GM12891 (cell line): ENCODE results near the gene PANK2.
A peak's percentile ranks its signal among the peaks of the same experiment; 100 is the strongest.
"Not testable (repeated sequence)": the region's sequence is repeated elsewhere in the genome, so short reads cannot be mapped to it uniquely, and the experiment has no call there.

Experiments used
- DNase-seq: peaks from one replicate; pipeline ENCODE4 v3.0.0; 2011; ENCODE audit warnings: low spot score; ENCODE audit not compliant: insufficient read length
- FAIRE-seq: peaks from 2 replicates; lab custom pipeline; 2011; peaks lifted over from hg19 to GRCh38; lab: Jason Lieb, UNC
- PAX5 ChIP-seq: IDR thresholded peaks from 2 replicates; pipeline ENCODE4 v1.6.1; 2011; ENCODE audit warnings: low read length, moderate library complexity, mild to moderate bottlenecking; ENCODE audit not compliant: insufficient read depth, severe bottlenecking
- POLR2A ChIP-seq: IDR thresholded peaks from 2 replicates; pipeline ENCODE4 v1.6.1; 2011; ENCODE audit warnings: low read depth, low read length, control low read depth
- POLR2AphosphoS5 ChIP-seq: IDR thresholded peaks from 2 replicates; pipeline ENCODE4 v1.6.1; 2011; ENCODE audit warnings: low read depth, low read length, control low read depth
- POU2F2 ChIP-seq: IDR thresholded peaks from 2 replicates; pipeline ENCODE4 v1.6.1; 2011; ENCODE audit warnings: low read depth, mild to moderate bottlenecking, control low read depth, low read length, moderate library complexity
- SPI1 ChIP-seq: IDR thresholded peaks from 2 replicates; pipeline ENCODE4 v1.6.1; 2011; ENCODE audit warnings: low read depth, low read length, control low read depth
- TAF1 ChIP-seq: IDR thresholded peaks from 2 replicates; pipeline ENCODE4 v1.6.1; 2011; ENCODE audit warnings: low read depth, low read length, control low read depth

The PANK2 gene

GRCh38 chr20:3887876-3888620 is 1.1 kb upstream of the PANK2 start:
- TF ChIP-seq SPI1 (no peak; the same call in 1 of the 2 replicates), TAF1 (no peak), POLR2A (no peak), POU2F2 (no peak), PAX5 (no peak), POLR2AphosphoS5 (no peak)
- peak; percentile 55 for FAIRE-seq
- no peak for DNase-seq

- TF ChIP-seq POLR2AphosphoS5 = no peak
- no peak for TF ChIP-seq POLR2A
- no peak for TF ChIP-seq PAX5
- TF ChIP-seq TAF1 = 0 out of 2 replicates have a peak, but pooled peaks have one; percentile 13
- no peak for TF ChIP-seq POU2F2
- no peak for TF ChIP-seq SPI1
- FAIRE-seq = no peak
- no peak for DNase-seq
Measured at GRCh38 chr20:3889489-3890397, 556 bp downstream of the PANK2 start.

- DNase-seq (no peak), FAIRE-seq (no peak)
- TF ChIP-seq POLR2AphosphoS5 (no peak), PAX5 (no peak), POLR2A (no peak), TAF1 (no peak), SPI1 (no peak), POU2F2 (no peak)
Measured at GRCh38 chr20:3890398-3890751, 1.2 kb downstream of the PANK2 start.

- no peak for DNase-seq
- FAIRE-seq = no peak
- TF ChIP-seq SPI1 (no peak), TAF1 (no peak), PAX5 (no peak), POLR2A (no peak), POU2F2 (no peak), POLR2AphosphoS5 (no peak)
Measured at GRCh38 chr20:3890999-3891929, 2.1 kb downstream of the PANK2 start.

GRCh38 chr20:3894796-3895195 is 5.6 kb downstream of the PANK2 start:
- no peak for TF ChIP-seq PAX5
- no peak for TF ChIP-seq SPI1
- no peak for TF ChIP-seq POLR2A
- no peak for TF ChIP-seq POLR2AphosphoS5
- TF ChIP-seq POU2F2 = no peak
- no peak for TF ChIP-seq TAF1
- no peak for DNase-seq
- FAIRE-seq = no peak

GRCh38 chr20:3896302-3896701 is 7.1 kb downstream of the PANK2 start:
- no peak for TF ChIP-seq PAX5
- TF ChIP-seq POLR2A = no peak
- no peak for TF ChIP-seq POLR2AphosphoS5
- TF ChIP-seq SPI1 = no peak
- TF ChIP-seq POU2F2 = no peak
- TF ChIP-seq TAF1 = no peak
- DNase-seq = no peak
- FAIRE-seq = no peak

GRCh38 chr20:3896853-3897583 is 7.8 kb downstream of the PANK2 start:
- TF ChIP-seq PAX5 (no peak), POLR2A (no peak), POU2F2 (no peak), POLR2AphosphoS5 (no peak), TAF1 (no peak), SPI1 (no peak)
- FAIRE-seq = no peak

GRCh38 chr20:3898181-3898580 is 9.0 kb downstream of the PANK2 start:
- not testable (repeated sequence) for FAIRE-seq, DNase-seq

More at GRCh38 chr20:3896853-3897583, 7.8 kb downstream of the PANK2 start:
- DNase-seq = no peak
